HCT116 (cell line): Measurements from ENCODE around the gene ABCA1.

Experiments used
- YY1 ChIP-seq: IDR thresholded peaks from 2 replicates; pipeline ENCODE4 v1.6.1; 2011; ENCODE audit warnings: low read length, low read depth, moderate library complexity, mild to moderate bottlenecking; ENCODE audit not compliant: insufficient replicate concordance; ENCODE audit errors: extremely low read depth
- TF ChIP-seq, protein P1 (sequence below): IDR thresholded peaks from 2 replicates; pipeline ENCODE4 v1.6.1; 2012

DNA sequence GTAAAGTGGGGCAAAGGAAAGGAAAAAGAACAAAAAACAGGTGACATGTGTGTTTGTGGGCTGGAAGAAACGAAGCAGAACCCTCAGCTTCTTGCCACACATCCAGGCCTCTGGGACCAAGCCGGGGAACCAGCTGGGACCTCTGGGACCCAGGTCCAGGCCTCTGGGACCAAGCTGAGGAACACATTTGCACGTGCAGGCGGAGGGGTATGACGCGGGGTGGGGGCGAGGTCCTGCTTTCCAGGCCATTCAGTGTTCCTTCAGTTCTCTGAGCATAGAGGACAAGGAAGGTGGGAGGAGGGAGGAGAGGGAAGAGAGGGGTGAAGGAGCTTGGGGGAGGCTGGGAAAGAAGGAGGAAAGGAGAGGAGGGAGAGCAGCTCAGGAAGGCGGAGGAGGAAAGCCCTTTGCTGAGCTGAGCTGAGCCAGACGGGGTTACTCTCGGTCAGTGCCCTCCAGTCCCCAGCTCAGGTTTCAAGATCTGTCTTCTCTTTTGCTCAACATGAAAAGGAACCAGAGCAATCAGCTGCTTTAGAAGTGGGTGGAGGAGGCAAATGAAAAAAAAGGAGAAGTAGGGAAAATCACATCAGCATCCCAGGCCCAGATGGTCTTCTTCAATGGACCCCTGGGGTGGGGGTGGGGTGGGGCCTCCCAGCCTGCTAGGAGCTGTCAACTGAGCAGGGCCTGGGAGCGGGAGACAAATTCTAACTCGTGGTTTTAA, 59.1 kb downstream of the ABCA1 start:
- TF ChIP-seq, protein P1, sequence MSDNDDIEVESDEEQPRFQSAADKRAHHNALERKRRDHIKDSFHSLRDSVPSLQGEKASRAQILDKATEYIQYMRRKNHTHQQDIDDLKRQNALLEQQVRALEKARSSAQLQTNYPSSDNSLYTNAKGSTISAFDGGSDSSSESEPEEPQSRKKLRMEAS, result no peak
- TF ChIP-seq YY1, result no peak
